ENCODE data around the gene KPTN.
A peak's percentile ranks its signal among the peaks of the same experiment; 100 is the strongest.

KPTN gene

GRCh38 chr19:47464675-47465419 lies 19.2 kb downstream of the KPTN start:
- no peak for DNase-seq

GRCh38 chr19:47461876-47462275 lies 22.1 kb downstream of the KPTN start:
- no peak for DNase-seq

GRCh38 chr19:47459477-47459876 lies 24.5 kb downstream of the KPTN start:
- no peak for DNase-seq

- no peak for DNase-seq
Measured at GRCh38 chr19:47458672-47459071, 25.3 kb downstream of the KPTN start.

GRCh38 chr19:47456721-47457474 lies 27.1 kb downstream of the KPTN start:
- no peak for DNase-seq

DNA sequence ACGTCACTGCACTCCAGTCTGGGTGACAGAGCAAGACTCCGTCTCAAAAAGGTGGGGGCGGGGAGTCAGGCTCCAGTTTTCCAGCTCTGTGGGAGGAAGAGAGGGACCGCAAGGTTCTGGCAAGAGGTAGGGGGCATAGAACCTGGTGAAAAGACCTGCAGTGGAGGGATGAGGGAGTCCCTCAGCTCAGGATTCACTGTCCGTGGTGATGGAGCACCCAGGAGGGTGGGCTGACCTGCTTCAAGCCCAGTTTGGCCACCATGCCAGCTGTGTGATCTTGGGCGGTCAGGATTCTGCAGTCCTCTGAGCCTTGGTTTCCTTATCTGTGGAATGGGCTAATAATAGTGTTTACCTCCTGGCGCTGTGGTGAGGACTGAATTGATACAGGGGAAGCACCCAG lies 33.5 kb downstream of the KPTN start:
- no peak for DNase-seq

- DNase-seq = no peak
Measured at GRCh38 chr19:47448360-47448727, 35.7 kb downstream of the KPTN start.

GRCh38 chr19:47447470-47448359 lies 36.3 kb downstream of the KPTN start:
- no peak for DNase-seq

DNA sequence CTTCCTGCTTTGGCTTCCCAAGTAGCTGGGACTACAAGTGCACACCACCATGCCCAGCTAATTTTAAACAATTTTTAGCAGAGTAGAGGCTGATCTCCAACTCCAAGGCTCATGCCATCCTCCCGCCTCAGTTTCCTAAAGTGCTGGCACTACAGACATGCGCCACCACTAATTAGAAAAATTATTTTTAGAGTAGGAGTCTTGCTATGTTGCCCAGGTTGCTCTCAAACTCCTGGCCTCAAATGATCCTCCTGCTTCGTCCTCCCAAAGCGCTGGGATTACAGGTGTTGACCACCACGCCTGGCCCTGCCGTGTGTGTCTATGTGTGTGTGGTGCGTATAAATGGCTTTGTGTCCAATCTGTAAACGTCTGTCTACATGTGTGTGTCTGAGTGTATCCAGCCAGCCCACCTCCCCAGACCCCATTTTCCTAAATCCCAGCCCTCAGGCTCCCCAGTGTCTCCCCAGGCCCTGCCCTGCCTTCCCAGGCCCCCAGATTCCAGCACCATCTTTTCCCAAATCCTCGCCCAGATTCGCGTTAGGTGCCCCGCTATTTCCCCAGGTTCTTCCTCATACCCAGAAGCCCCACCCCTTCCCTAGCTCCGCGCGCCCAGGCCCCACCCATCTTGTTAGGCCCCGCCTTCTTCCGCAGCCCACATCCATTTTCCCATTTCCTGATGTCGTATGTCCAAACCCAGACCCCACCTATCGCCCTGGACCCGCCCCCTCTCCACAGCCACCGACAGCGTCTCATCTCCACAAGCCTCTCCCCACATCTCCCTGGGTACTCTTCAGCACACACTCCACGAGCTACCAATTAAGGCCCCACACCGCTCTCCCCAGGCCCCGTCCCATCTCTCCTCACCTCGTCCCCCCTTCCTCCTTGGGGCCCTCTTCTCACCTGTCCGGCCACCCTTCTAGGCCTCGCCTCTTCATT lies 37.2 kb downstream of the KPTN start:
- no peak for DNase-seq

DNA sequence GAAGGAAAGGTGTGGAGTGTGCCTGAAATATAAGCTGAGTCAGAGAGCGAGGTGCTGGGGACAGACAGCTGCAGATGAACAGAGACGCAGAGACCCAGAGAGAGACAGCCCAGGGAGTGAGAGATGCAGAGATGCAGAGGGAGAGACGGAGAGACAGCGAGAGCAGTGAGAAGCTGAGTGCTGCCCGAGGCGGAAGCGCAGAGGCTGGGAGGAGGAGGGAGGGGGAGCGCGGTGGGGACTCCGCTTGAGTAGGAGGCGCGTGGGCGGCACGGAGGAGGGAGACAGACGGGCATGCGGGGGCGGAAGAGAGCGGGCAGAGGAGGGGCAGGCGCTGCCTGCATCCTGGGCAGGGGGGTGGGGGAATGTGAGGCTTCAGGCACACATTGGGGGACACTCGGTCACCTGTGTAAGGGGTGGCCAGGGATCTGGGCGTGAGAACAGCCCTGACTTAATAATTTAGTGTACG lies 38.0 kb downstream of the KPTN start:
- DNase-seq = no peak

GRCh38 chr19:47445527-47445926 lies 38.5 kb downstream of the KPTN start:
- no peak for DNase-seq

DNA sequence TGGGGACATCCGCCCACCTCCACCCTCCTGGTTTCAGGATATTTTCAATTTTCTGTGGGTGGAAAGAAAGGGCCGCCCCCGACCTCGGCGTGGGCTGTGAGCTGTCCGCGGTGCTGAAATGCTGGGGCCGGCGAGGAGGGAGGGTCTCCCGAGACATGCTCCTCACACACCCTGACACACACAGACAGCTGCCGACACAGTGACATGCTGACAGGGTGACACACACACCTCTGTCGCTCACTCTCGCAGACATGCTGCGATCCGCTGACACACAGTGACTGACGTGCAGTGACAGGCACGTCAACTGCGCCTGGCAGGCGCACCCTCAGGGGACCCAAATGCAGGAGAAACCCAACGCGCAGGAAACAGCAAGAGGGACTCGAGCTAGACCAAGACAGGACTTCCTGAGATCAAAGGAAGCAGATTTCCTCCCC lies 39.6 kb downstream of the KPTN start:
- DNase-seq = no peak

DNA sequence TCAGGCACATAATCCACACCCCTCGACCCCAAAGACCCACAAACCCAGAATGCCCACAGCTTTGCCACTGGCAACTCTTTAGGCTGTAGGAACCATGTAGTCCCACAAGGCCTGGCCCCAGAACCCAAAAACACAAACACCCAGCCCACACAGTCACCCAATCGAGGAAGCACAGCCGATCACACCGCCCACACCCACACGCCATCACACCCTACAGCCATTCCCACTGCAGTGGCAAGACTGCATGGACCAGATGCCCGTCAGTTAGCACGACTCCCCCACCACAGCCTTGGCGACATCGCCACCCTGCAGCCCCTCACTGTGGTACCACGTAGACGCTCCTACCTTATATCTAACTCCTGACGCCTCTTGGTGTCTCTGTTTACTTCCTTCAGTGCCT lies 40.7 kb downstream of the KPTN start:
- no peak for DNase-seq

DNA sequence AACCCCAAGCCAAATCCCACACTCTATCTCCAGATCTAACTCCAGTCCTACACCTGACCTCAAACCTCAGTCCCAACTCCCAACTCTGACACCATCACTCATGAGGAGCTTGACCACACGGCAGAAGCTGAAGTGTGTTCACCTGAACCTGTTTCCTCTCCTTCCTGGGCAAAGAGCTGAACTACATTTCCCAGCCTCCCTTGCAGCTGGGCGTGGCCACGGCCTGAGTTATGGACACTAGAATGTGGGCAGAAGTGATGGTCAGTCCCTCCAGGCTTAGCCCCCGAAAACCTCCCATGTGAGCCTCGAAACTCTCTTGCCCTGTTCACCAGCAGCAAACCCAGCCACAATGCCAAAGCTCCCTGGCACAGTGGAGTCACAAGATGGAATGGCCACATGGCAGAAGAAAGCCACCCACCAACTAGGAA lies 45.2 kb downstream of the KPTN start:
- no peak for DNase-seq

DNA sequence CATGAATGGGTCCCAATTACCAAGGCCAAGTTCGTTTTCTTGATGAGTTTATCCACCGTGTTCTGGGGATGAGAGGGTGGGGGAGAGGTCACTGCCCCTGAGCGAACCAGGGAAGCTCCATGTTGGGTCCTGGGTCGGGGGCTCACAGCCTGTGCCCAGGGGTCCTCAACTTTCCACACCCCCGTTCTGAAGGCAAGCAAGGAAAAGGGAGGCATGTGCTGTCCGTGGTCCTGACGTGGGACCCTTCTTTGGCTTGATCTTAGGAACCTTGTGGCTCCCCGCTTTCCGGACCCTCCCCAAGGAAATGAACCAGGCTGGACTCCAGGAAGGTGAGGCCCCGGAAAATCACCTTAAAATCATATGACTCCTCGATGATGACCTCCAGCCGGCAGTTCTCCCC lies 46.5 kb downstream of the KPTN start:
- no peak for DNase-seq

DNA sequence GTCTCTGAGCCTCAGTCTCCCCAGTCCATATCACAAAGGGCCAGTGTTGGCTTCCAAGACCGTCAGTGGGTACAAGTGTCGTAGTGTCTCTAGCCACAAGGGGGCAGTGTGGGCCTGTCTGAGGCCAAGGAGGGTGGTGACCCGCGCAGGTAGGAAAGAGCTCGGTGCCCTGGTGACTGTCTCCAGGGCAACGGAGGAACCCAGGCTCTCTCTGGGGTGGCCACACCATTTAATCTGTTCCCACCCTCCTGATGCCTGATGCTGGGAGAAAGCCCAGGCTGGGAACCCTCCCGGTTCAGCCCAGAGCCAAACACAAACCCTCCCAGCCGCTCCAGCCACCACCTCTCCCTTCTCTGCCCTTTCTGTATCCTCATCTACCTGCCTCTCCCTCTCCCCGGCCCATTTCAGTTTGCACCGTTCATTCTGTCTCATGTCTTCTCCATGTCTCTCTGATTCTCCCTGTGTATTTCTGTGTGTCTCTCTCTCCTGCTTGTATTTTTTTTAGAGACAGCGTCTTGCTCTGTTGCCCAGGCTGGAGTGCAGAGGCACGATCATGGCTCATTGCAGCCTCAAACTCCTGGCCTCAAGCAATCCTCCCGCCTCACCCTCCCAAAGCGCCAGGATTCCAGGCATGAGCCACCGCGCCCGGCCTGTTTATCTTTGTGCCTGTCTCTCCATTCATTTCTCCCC lies 47.2 kb downstream of the KPTN start:
- DNase-seq = peak; percentile 64 to 81

DNA sequence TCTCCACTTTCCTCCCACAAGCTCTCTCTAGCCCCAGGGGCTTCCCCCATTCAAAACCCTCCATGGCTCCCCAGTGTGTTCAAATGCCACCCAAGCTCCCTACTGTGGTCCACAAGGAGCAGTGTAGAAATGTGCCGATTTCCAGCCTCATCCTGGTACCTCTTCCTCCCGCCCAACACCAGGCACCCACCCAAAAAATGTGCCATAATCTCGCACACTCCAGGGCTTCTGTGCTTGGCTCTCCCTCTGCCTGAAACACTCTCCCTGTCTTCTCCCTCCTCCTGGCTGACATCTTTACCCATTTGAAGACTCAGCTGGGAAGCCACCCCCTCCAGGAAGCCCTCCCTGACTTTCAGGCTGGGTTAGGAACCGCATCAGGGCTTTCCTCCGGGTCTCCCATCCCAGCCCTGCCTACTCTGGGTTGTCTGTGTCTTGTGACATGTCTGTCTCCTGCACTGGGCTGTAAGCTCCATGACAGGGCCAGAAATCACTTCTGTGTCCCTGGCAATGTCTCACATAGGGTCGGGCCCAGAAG lies 48.1 kb downstream of the KPTN start:
- DNase-seq = no peak

GRCh38 chr19:47435196-47435595 lies 48.8 kb downstream of the KPTN start:
- no peak for DNase-seq

- DNase-seq = no peak
Measured at GRCh38 chr19:47434088-47434487, 49.9 kb downstream of the KPTN start.

DNA sequence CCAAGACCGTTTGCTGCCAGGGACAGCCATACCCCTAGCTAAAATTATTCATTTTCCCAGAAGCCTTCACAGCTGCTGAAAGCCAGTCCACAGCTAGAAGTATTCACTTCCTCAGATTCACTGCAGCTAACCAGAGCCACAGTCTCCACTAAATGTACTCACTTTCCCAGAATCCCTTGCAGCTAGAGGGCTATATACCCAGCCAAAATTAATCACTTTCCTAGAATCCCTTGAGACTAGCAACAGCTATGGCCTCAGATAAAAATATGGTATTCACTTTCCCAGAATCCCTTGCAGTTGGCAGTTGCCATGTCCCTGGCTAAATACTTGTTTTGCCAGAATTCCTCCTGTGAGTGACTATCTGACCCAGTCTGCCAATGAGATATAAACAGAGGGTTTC lies 50.9 kb downstream of the KPTN start:
- DNase-seq = no peak

- DNase-seq = no peak
Measured at GRCh38 chr19:47432499-47432898, 51.5 kb downstream of the KPTN start.
